IMR-90 (cell line): ENCODE results near the gene KRTAP29-1. TPM values are rescaled to one million over a fixed set of nuclear protein-coding genes. Genes with fewer than 3 reads are reported as not detected.

Experiments used
- ATAC-seq: fragments of 200-7000 bp; cut with Tn5 transposase; 2 replicates; pipeline ENCODE4 v1.9.1; 2020; ENCODE audit warnings: low read depth, mild to moderate bottlenecking, moderate library complexity
- BruUV-seq: library from RNA; stranded (reverse); fragments of 400-500 nt; replicated peaks from 2 replicates; lab custom pipeline; 2021; lab: Mats Ljungman, UMichigan
- CTCF ChIA-PET: fragments of 300-600 bp; formaldehyde crosslinking; extraction: SDS; loops from one replicate; lab custom pipeline; 2021; ENCODE audit warnings: antibody characterized with exemption; lab: Yijun Ruan, JAX
- POLR2A ChIA-PET: fragments of 300-600 bp; sonication (Branson Sonifier 250); formaldehyde crosslinking; loops from one replicate; lab custom pipeline; 2022; ENCODE audit warnings: antibody characterized with exemption; ENCODE audit not compliant: unreplicated experiment; lab: Charles Lee
- DNase-seq: peaks from one replicate; pipeline ENCODE4 v3.0.0; 2013
- H2AFZ ChIP-seq: replicated peaks from 2 replicates; pipeline ENCODE3; 2013; ENCODE audit warnings: low read length, mild to moderate bottlenecking; ENCODE audit not compliant: poor library complexity
- H2AK5ac ChIP-seq: 2 replicates; pipeline ENCODE4 v1.6.1; 2013; ENCODE audit warnings: low read depth, low read length, inconsistent platforms
- H2AK9ac ChIP-seq: replicated peaks from 2 replicates; pipeline ENCODE3; 2013; ENCODE audit warnings: mild to moderate bottlenecking, low read depth, low read length, moderate library complexity; ENCODE audit not compliant: poor library complexity
- H2BK120ac ChIP-seq: 2 replicates; pipeline ENCODE4 v1.6.1; 2013; ENCODE audit warnings: low read depth, low read length, inconsistent platforms
- H2BK15ac ChIP-seq: 3 replicates; pipeline ENCODE4 v1.6.1; 2013; ENCODE audit warnings: low read depth, low read length, inconsistent platforms
- H2BK20ac ChIP-seq: 2 replicates; pipeline ENCODE4 v1.6.1; 2013; ENCODE audit warnings: low read depth, mild to moderate bottlenecking, inconsistent platforms, low read length, moderate library complexity
- H2BK5ac ChIP-seq: 2 replicates; pipeline ENCODE4 v1.6.1; 2013; ENCODE audit warnings: mild to moderate bottlenecking, low read depth, low read length, inconsistent platforms; ENCODE audit not compliant: poor library complexity, severe bottlenecking
- H3K14ac ChIP-seq: replicated peaks from 2 replicates; pipeline ENCODE4 v1.6.1; 2013; ENCODE audit warnings: low read depth, low read length, inconsistent platforms
- H3K18ac ChIP-seq: 2 replicates; pipeline ENCODE4 v1.6.1; 2013; ENCODE audit warnings: low read depth, low read length, control low read depth
- H3K23ac ChIP-seq: 2 replicates; pipeline ENCODE4 v1.6.1; 2013; ENCODE audit warnings: low read depth, low read length, inconsistent platforms
- H3K27ac ChIP-seq: 2 replicates; pipeline ENCODE4 v1.5.1; 2013; ENCODE audit warnings: mild to moderate bottlenecking, control low read depth, low read length; ENCODE audit not compliant: insufficient read depth
- H3K27me3 ChIP-seq: 2 replicates; pipeline ENCODE4 v1.6.1; 2013; ENCODE audit warnings: low read length; ENCODE audit not compliant: control insufficient read depth, insufficient read depth
- H3K36me3 ChIP-seq: 2 replicates; pipeline ENCODE4 v1.6.1; 2013; ENCODE audit warnings: low read length, mixed read lengths; ENCODE audit not compliant: control insufficient read depth, insufficient read depth
- H3K4ac ChIP-seq: 2 replicates; pipeline ENCODE4 v1.6.1; 2013; ENCODE audit warnings: low read depth, low read length, inconsistent platforms
- H3K4me1 ChIP-seq: 2 replicates; pipeline ENCODE4 v1.6.1; 2013; ENCODE audit warnings: low read length, mixed read lengths; ENCODE audit not compliant: control insufficient read depth, insufficient read depth
- H3K4me2 ChIP-seq: 2 replicates; pipeline ENCODE4 v1.6.1; 2013; ENCODE audit warnings: low read depth, mild to moderate bottlenecking, control low read depth, low read length, moderate library complexity
- H3K4me3 ChIP-seq: 2 replicates; pipeline ENCODE4 v1.5.1; 2013; ENCODE audit warnings: low read depth, mild to moderate bottlenecking, control low read depth, low read length, moderate library complexity; ENCODE audit not compliant: insufficient read depth
- H3K56ac ChIP-seq: 2 replicates; pipeline ENCODE4 v1.6.1; 2013; ENCODE audit warnings: low read length, inconsistent platforms; ENCODE audit not compliant: insufficient read depth; ENCODE audit errors: extremely low read depth
- H3K79me1 ChIP-seq, 2 experiments: 2 replicates each; pipeline ENCODE4 v1.6.1; 2013; ENCODE audit warnings: low read length in 2 of 2, inconsistent platforms in 1 of 2, low read depth in 1 of 2
- H3K9ac ChIP-seq: 2 replicates; pipeline ENCODE4 v1.6.1; 2013; ENCODE audit warnings: low read depth, low read length, control low read depth
- H3K9me1 ChIP-seq: 2 replicates; pipeline ENCODE4 v1.6.1; 2013; ENCODE audit warnings: low read length, inconsistent platforms; ENCODE audit not compliant: insufficient read depth
- H3K9me3 ChIP-seq: 2 replicates; pipeline ENCODE4 v1.6.1; 2013; ENCODE audit warnings: low read length; ENCODE audit not compliant: control insufficient read depth, insufficient read depth
- H4K20me1 ChIP-seq: 2 replicates; pipeline ENCODE4 v1.6.1; 2013; ENCODE audit warnings: low read length, inconsistent platforms; ENCODE audit not compliant: insufficient read depth
- H4K5ac ChIP-seq: 2 replicates; pipeline ENCODE4 v1.6.1; 2013; ENCODE audit warnings: mild to moderate bottlenecking, low read depth, low read length, control low read depth
- H4K8ac ChIP-seq, 2 experiments: 2 replicates each; pipeline ENCODE4 v1.6.1; 2013; ENCODE audit warnings: low read depth in 2 of 2, low read length in 2 of 2, control low read depth in 1 of 2, inconsistent platforms in 1 of 2
- H4K91ac ChIP-seq: 2 replicates; pipeline ENCODE4 v1.6.1; 2013; ENCODE audit warnings: low read depth, low read length, inconsistent platforms; ENCODE audit not compliant: insufficient read depth
- BHLHE40 ChIP-seq: fragments of 150-350 bp; IDR thresholded peaks from 2 replicates; pipeline ENCODE4 v1.6.1; 2016; ENCODE audit warnings: mild to moderate bottlenecking, low read depth, low read length
- CEBPB ChIP-seq: IDR thresholded peaks from 2 replicates; pipeline ENCODE4 v1.6.1; 2012; ENCODE audit warnings: low read depth, low read length, improper control_type of control experiment
- CHD1 ChIP-seq: IDR thresholded peaks from 2 replicates; pipeline ENCODE4 v1.6.1; 2012; ENCODE audit warnings: low read depth, low read length, improper control_type of control experiment
- FOS ChIP-seq: fragments of 150-350 bp; IDR thresholded peaks from 2 replicates; pipeline ENCODE4 v1.6.1; 2016; ENCODE audit warnings: low read depth, low read length
- MAFK ChIP-seq: IDR thresholded peaks from 2 replicates; pipeline ENCODE4 v1.6.1; 2012; ENCODE audit warnings: low read depth, low read length, improper control_type of control experiment
- MAZ ChIP-seq: IDR thresholded peaks from 2 replicates; pipeline ENCODE4 v1.6.1; 2012; ENCODE audit warnings: low read depth, mild to moderate bottlenecking, low read length, improper control_type of control experiment, moderate library complexity, borderline replicate concordance
- MXI1 ChIP-seq: IDR thresholded peaks from 2 replicates; pipeline ENCODE4 v1.6.1; 2012; ENCODE audit warnings: low read depth, mild to moderate bottlenecking, low read length, moderate library complexity, borderline replicate concordance
- NFE2L2 ChIP-seq: fragments of 150-350 bp; IDR thresholded peaks from 2 replicates; pipeline ENCODE4 v1.6.1; 2016; ENCODE audit warnings: low read depth, mild to moderate bottlenecking, low read length
- POLR2A ChIP-seq: IDR thresholded peaks from 2 replicates; pipeline ENCODE4 v1.6.1; 2012; ENCODE audit warnings: mild to moderate bottlenecking, low read depth, low read length
- RAD21 ChIP-seq: IDR thresholded peaks from 2 replicates; pipeline ENCODE4 v1.6.1; 2012; ENCODE audit warnings: low read length, improper control_type of control experiment
- RFX5 ChIP-seq: IDR thresholded peaks from 2 replicates; pipeline ENCODE4 v1.8.0; 2012; ENCODE audit warnings: low read depth, mild to moderate bottlenecking, low read length, moderate library complexity
- WGBS, 2 experiments: methylation state at CpG; one replicate each; pipeline versions ENCODE4 v1.1.5 to v1.1.7; 2013; ENCODE audit warnings: missing lambda C conversion rate in 2 of 2; ENCODE audit not compliant: insufficient read length in 1 of 2; ENCODE audit errors: extremely low coverage in 2 of 2; 5-methylcytosine and 5-hydroxymethylcytosine counted together
- dilution Hi-C: fragments of 300-500 bp; cut with HindIII; formaldehyde crosslinking; loops from one replicate; pipeline ENCODE4 v1.14.3; 2018; ENCODE audit warnings: low sequenced_read_pairs; ENCODE audit not compliant: unreplicated experiment
- in situ Hi-C: fragments of 300-500 bp; cut with MboI; formaldehyde crosslinking; loops from 3 replicates; pipeline ENCODE4 v1.14.3; 2019; ENCODE audit warnings: low sequenced_read_pairs, inconsistent platforms, mixed read lengths
- intact Hi-C: fragments of 100-400 bp; cut with micrococcal nuclease; formaldehyde crosslinking; loops from 2 replicates; pipeline ENCODE4 v1.10.0; 2022
- polyA plus RNA-seq, 3 experiments: library from polyadenylated mRNA; depleted of rRNA; stranded (reverse); fragments of >200 nt; gene quantifications; 2 replicates each; pipeline ENCODE4 v1.2.3, GENCODE V29; 2012; ENCODE audit warnings: low replicate concordance in 1 of 3
- total RNA-seq: library from RNA; depleted of rRNA; stranded (reverse); fragments of >200 nt; gene quantifications from 2 replicates; pipeline ENCODE4 v1.2.3, GENCODE V29; 2012
- TF ChIP-seq, protein P1 (sequence below): conservative IDR thresholded peaks from 2 replicates; pipeline ENCODE4 v1.5.1; 2012; ENCODE audit warnings: mild to moderate bottlenecking, low read depth, low read length, improper control_type of control experiment
- TF ChIP-seq, protein P2 (sequence below): fragments of 150-350 bp; IDR thresholded peaks from 2 replicates; pipeline ENCODE4 v1.6.1; 2016; ENCODE audit warnings: low read depth, mild to moderate bottlenecking, low read length, moderate library complexity, borderline replicate concordance
- TF ChIP-seq, protein P3 (sequence below): fragments of 150-350 bp; IDR thresholded peaks from 2 replicates; pipeline ENCODE4 v1.6.1; 2017; ENCODE audit warnings: mild to moderate bottlenecking, antibody characterized with exemption, low read length, low read depth

Gene KRTAP29-1
- total and polyA plus RNA-seq, 2 of the 4 experiments (the other 2 are of a cell fraction) = not detected

DNA sequence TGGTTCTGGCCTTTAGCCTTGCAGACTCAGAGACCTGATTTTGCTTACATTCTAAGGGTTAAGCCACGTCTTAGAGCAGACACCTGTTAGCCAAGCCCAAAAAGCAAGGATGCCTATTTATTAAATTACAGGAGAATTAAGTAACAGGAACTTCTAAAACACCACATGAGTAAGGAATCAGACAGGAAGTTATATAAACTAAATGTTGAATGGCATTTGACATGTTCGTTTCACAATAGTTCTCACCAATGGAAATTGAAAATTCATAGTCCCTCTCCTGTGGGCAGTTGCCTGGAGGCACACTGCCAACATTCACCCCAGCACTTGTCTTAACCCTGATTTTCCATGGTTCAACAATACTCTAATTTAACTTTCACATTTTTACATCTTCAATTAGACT lies 18.1 kb downstream of the KRTAP29-1 start:
- ATAC-seq = no peak
- Histone ChIP-seq H3K4me2 (peak overlapping the region; percentile 57; the same call in 1 of the 2 replicates), H3K23ac (no peak overlapping the region), H4K20me1 (no peaks in the 10 kb centered on the region), H3K9me1 (peaks cover 7% of the 10 kb centered on the region), H3K27ac (no peak overlapping the region), H2AK9ac (no peak overlapping the region), H4K8ac (peak overlapping the region; percentile 17 to 31; a peak in 2 of 4 replicates), H4K91ac (peak overlapping the region; percentile 50), H3K14ac (peak overlapping the region; percentile 38), H3K4me3 (no peak overlapping the region), H3K36me3 (no peaks in the 10 kb centered on the region), H3K56ac (no peak overlapping the region), H2BK15ac (peak overlapping the region; percentile 22; the same call in 2 of the 3 replicates), H2BK5ac (peak overlapping the region; percentile 71), H2BK20ac (peak overlapping the region; percentile 78; the same call in 1 of the 2 replicates), H3K4me1 (peaks cover 4% of the 10 kb centered on the region; the same call in 1 of the 2 replicates), H3K18ac (peak overlapping the region; percentile 61; the same call in 1 of the 2 replicates), H3K27me3 (no peaks in the 10 kb centered on the region), H3K79me1 (no peaks in the 10 kb centered on the region), H2AFZ (no peak overlapping the region), H2AK5ac (no peak overlapping the region), H2BK120ac (peak overlapping the region; percentile 78), H3K4ac (peak overlapping the region; percentile 66; the same call in 1 of the 2 replicates), H3K9ac (no peak overlapping the region), H3K9me3 (no peaks in the 10 kb centered on the region), H4K5ac (no peak overlapping the region)
- DNase-seq = no peak
- POLR2A ChIA-PET = no interaction called here
- intact Hi-C loops (no loop called here), dilution Hi-C loops (no loop called here), in situ Hi-C loops (no loop called here)
- TF ChIP-seq POLR2A (no peak), MAFK (no peak), RFX5 (no peak), BHLHE40 (no peak), FOS (no peak), MAZ (no peak), CHD1 (no peak), MXI1 (no peak), CEBPB (no peak), NFE2L2 (no peak), RAD21 (no peak)
- TF ChIP-seq, protein P1, sequence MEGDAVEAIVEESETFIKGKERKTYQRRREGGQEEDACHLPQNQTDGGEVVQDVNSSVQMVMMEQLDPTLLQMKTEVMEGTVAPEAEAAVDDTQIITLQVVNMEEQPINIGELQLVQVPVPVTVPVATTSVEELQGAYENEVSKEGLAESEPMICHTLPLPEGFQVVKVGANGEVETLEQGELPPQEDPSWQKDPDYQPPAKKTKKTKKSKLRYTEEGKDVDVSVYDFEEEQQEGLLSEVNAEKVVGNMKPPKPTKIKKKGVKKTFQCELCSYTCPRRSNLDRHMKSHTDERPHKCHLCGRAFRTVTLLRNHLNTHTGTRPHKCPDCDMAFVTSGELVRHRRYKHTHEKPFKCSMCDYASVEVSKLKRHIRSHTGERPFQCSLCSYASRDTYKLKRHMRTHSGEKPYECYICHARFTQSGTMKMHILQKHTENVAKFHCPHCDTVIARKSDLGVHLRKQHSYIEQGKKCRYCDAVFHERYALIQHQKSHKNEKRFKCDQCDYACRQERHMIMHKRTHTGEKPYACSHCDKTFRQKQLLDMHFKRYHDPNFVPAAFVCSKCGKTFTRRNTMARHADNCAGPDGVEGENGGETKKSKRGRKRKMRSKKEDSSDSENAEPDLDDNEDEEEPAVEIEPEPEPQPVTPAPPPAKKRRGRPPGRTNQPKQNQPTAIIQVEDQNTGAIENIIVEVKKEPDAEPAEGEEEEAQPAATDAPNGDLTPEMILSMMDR = no peak
- TF ChIP-seq, protein P2, sequence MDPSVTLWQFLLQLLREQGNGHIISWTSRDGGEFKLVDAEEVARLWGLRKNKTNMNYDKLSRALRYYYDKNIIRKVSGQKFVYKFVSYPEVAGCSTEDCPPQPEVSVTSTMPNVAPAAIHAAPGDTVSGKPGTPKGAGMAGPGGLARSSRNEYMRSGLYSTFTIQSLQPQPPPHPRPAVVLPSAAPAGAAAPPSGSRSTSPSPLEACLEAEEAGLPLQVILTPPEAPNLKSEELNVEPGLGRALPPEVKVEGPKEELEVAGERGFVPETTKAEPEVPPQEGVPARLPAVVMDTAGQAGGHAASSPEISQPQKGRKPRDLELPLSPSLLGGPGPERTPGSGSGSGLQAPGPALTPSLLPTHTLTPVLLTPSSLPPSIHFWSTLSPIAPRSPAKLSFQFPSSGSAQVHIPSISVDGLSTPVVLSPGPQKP = no peak
- TF ChIP-seq, protein P3, sequence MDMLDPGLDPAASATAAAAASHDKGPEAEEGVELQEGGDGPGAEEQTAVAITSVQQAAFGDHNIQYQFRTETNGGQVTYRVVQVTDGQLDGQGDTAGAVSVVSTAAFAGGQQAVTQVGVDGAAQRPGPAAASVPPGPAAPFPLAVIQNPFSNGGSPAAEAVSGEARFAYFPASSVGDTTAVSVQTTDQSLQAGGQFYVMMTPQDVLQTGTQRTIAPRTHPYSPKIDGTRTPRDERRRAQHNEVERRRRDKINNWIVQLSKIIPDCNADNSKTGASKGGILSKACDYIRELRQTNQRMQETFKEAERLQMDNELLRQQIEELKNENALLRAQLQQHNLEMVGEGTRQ = no peak
- BruUV-seq = no TSS peak
- WGBS, 2 experiments = no CpG with 5 or more reads among the region's 2 CpGs
- CTCF ChIA-PET = no interaction called here
